Amniotic stem cell (primary cell): ENCODE data around the gene ABCA2.

Source experiments
- DNase-seq: peaks from one replicate; lab custom pipeline; 2025; lab: John Stamatoyannopoulos, UW

Gene ABCA2, protein sequence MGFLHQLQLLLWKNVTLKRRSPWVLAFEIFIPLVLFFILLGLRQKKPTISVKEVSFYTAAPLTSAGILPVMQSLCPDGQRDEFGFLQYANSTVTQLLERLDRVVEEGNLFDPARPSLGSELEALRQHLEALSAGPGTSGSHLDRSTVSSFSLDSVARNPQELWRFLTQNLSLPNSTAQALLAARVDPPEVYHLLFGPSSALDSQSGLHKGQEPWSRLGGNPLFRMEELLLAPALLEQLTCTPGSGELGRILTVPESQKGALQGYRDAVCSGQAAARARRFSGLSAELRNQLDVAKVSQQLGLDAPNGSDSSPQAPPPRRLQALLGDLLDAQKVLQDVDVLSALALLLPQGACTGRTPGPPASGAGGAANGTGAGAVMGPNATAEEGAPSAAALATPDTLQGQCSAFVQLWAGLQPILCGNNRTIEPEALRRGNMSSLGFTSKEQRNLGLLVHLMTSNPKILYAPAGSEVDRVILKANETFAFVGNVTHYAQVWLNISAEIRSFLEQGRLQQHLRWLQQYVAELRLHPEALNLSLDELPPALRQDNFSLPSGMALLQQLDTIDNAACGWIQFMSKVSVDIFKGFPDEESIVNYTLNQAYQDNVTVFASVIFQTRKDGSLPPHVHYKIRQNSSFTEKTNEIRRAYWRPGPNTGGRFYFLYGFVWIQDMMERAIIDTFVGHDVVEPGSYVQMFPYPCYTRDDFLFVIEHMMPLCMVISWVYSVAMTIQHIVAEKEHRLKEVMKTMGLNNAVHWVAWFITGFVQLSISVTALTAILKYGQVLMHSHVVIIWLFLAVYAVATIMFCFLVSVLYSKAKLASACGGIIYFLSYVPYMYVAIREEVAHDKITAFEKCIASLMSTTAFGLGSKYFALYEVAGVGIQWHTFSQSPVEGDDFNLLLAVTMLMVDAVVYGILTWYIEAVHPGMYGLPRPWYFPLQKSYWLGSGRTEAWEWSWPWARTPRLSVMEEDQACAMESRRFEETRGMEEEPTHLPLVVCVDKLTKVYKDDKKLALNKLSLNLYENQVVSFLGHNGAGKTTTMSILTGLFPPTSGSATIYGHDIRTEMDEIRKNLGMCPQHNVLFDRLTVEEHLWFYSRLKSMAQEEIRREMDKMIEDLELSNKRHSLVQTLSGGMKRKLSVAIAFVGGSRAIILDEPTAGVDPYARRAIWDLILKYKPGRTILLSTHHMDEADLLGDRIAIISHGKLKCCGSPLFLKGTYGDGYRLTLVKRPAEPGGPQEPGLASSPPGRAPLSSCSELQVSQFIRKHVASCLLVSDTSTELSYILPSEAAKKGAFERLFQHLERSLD (N-terminal part only)

GRCh38 chr9:137027369-137028262 lies at the start of gene ABCA2:
Gene ABCA2, minus strand, starts transcription at chr9:137028237. Its CDS starts 97 bp downstream, at chr9:137028140.
- DNase-seq = peak; percentile 25

DNA sequence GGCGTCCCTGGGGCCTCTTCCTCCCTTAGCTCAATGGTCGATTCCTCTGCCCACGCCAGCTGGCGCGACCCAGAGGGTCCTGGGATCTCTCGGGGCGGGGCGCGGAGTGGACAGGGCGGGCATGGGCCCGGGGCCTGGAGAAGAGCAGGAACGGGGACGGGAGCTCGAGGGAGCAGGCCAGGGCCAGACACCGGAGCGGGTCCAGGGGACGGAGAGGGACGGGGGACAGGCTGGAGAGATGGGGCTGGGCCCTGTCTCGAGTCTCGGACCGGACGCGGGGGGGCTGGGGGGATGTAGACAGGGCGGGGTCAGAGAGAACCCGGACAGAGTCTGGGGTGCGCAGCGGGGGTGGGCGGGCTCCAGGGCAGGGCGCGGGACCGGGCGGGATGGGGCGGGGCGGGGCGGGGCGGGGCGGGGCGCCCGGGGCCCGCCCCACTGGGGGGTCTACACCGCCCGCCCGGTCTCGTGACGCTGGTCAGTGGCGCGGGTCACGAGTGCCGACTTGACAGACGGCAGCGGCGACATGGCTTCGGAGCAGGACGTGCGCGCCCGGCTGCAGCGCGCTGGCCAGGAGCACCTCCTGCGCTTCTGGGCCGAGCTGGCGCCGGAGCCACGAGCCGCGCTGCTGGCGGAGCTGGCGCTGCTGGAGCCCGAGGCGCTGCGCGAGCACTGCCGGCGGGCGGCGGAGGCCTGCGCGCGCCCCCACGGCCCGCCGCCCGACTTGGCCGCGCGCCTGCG lies 49.1 kb upstream of the ABCA2 start, which contains the start of gene UAP1L1:
Gene UAP1L1 (plus strand): TSS at position 508 of the 738 bp plus-strand sequence. CDS start 16 bp downstream, at position 524.
- DNase-seq = no peak

- DNase-seq = no peak
Observed at GRCh38 chr9:137076636-137077009, 48.6 kb upstream of the ABCA2 start.

DNA sequence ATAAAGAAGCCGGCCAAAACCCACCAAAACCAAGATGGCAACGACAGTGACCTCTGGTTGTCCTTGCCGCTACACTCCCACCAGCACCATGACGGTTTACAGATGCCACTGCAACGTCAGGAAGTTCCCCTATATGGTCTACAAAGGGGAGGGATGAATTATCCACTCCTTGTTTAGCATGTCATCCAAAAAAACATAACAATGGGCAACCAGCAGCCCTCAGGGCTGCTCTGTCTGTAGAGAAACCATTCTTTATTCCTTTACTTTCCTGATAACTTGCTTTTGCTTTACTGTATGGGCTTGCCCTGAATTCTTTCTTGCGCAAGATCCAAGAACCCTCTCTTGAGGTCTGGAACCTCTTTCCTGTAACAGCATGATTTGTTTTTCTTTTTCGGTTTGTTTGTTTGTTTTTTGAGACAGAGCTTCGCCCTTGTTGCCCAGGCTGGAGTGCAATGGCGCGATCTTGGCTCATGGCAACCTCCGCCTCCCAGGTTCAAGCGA lies 47.3 kb upstream of the ABCA2 start:
- DNase-seq = no peak

GRCh38 chr9:137074657-137075274 lies 46.7 kb upstream of the ABCA2 start:
- DNase-seq = no peak

- no peak for DNase-seq
Observed at GRCh38 chr9:137073992-137074399, 46.0 kb upstream of the ABCA2 start.

GRCh38 chr9:137071282-137071681 lies 43.2 kb upstream of the ABCA2 start:
- no peak for DNase-seq

DNA sequence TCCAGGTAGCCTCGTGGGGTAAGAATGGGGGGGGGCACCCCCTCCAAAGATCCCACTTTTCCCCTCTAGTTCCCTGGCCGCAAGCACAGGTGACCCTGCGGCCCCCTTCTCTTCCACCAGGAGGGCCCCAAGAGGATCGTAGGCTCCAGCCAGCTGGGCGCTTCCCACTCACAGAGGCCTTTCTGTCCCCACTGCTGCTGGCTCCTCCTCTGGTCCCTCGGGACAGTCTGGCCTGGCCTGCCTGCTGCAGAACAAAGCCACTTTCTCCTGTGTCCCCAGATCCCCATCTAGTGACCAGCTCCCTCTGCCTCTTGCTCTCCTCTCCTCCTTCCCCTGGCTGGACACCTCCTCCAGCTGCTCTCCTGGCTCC lies 42.9 kb upstream of the ABCA2 start:
- no peak for DNase-seq

DNA sequence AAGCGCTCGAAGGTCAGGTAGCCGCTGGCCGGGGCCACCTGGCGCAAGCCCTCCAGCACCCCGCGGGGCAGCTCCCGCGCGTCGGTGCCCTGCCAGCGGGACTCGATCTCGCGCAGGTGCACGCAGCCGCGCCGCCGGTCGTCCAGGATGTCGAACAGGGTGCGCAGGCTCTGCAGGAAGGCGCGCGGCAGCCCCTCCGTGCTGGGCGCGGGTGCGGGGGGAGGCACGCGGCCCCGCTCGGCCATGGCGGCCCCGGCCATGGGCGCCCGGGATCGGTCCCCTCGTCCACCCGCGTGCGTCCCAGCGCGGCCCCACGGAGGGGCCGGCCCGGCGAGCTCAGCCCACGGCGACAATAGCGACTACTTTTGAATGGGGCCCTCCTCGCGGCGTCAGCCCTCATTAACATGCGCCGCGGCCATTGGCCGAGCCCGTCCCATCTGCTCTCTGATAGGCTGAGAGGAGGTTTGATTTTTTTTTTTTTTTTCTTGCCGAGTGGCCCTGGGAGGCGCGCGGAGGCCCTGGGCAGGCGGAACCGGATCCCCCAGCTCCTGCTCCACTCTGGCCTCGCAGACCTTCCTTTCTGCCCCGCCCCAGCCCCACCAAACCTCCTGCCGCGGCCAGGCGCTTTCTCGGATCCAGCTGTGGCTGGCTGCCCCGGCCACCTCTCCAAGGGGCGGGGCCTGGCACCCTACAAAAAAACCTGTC lies 42.3 kb upstream of the ABCA2 start, which contains the start of gene SAPCD2:
Gene SAPCD2 (minus strand): TSS at position 357 of the 705 bp plus-strand sequence. CDS start 97 bp downstream, at position 260.
- DNase-seq = peak; percentile 49

DNA sequence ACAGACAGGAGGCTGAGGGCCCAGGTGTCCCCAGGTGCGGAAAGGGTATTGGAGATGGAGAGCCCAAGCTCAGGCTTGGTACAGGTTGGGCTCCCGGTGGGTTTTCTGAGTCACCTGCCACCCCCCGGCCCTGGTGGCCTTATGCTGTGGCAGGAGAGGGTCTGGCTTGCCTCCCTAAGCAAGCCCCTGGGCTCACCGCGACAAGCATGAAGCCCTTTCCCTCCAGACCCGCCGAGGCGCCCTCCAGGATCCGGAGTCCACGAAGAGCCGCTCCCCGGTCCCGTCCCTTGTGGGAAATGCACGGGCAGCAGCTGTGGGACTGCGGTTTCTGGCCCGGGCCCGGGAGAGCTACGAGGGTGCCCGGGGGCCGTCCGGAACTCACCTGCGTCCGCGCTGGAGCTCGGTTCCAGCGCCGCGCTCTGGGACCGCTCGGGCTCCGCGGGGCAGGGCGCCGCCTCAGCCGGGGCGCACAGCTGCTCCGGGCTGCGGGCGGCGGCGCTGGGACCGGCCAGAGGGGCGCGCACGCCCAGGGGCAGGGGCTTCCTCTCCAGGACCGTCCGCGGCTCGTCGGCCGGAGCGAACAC lies 41.6 kb upstream of the ABCA2 start:
- DNase-seq = no peak

GRCh38 chr9:137068539-137069507 lies 40.8 kb upstream of the ABCA2 start:
- no peak for DNase-seq

GRCh38 chr9:137067860-137068538 lies 40.0 kb upstream of the ABCA2 start:
- no peak for DNase-seq

GRCh38 chr9:137066096-137066861 lies 38.2 kb upstream of the ABCA2 start:
- DNase-seq = no peak

DNA sequence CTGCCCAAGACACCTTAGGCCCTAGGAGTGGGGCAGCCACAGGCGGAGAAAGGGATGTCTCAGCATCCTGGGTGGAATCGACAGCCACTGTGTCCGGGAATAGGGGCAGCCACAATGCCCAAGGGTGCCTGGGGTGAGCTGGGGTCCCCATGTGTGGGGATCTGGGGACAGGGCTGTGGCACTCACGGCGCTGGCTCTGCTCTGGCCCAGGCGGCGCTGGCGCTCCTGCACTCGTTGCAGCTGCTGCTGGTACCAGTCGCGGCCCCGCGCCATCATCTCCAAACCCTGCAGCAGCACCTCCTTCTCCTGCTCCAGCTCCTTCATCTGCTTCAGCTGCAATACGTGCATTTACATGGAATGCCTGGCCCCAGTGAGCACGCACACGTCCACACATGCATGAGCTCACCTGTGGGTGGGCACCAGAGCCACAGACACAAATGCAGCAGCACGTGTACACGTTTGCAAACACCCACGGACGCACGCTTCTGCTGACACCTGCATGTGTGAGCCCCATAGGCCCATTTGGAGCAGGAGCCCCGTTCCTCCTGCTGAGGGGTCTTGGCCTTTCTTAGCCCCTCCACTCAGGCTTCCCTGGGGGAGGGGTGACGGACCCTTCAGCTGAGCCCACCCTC lies 37.4 kb upstream of the ABCA2 start:
- no peak for DNase-seq

DNA sequence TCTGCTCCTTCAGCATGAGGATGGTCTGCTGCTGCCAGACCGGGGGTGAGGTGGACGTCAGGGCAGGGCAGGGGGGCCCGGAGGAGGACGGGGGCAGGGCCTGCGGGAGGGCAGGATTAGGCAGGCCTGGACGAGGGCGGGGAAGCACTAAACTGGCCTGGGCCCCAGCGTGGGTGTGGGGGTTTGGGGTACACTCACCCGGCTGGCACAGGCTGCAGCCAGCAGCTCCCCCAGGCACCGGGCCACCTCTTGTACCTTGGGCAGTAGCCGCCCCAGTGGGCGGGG lies 36.8 kb upstream of the ABCA2 start:
- no peak for DNase-seq
